ENCODE measurements around the gene EDN3. TPM values are rescaled to one million over a fixed set of nuclear protein-coding genes. Genes with fewer than 3 reads are reported as not detected.
"Not testable (repeated sequence)": the region's sequence is repeated elsewhere in the genome, so short reads cannot be mapped to it uniquely, and the experiment has no call there.

Gene EDN3
- total RNA-seq, 4 donors from 2014 or later: 0.40 to 9.7 (median 5.5) TPM

DNA sequence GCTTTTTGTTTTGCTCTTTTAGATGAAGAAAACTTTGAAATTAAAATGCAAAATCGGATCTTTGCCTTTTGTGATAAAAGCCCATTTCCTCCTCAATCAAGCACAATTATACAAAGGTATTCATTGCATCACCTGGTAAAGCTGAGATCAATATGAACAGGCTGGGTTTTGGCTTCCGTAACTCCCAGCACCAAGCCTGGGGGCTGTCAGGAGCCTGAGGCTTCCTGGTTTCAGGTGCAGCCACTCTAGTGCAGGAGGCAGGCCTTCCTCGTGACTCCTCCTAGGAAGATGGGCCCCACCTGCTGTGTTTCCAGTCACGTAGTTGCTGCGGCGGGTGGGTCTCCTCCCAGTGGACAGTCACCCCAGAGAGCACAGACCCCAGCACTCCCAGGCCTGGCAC, 54.0 kb downstream of the EDN3 start:
- Histone ChIP-seq H3K9me3 (no peaks in the 10 kb centered on the region), H3K27ac (no peak overlapping the region), H3K27me3 (peaks cover 33% of the 10 kb centered on the region), H3K4me3 (no peak overlapping the region), H3K4me1 (no peaks in the 10 kb centered on the region), H3K36me3 (no peaks in the 10 kb centered on the region)
- no peak for ATAC-seq
- WGBS, 2 donors (ENCODE audit: low coverage in 1 of 2): 85% methylated on average over 4 of the region's 6 CpGs; no CpG with 5 or more reads in 1 of the 2 donors
- TF ChIP-seq POLR2AphosphoS5 (IDR thresholded peaks at IDR 0.05) (no peak), POLR2A (IDR thresholded peaks at IDR 0.05) (no peak), EP300 (IDR thresholded peaks at IDR 0.05) (no peak)
- TF ChIP-seq, protein P1, sequence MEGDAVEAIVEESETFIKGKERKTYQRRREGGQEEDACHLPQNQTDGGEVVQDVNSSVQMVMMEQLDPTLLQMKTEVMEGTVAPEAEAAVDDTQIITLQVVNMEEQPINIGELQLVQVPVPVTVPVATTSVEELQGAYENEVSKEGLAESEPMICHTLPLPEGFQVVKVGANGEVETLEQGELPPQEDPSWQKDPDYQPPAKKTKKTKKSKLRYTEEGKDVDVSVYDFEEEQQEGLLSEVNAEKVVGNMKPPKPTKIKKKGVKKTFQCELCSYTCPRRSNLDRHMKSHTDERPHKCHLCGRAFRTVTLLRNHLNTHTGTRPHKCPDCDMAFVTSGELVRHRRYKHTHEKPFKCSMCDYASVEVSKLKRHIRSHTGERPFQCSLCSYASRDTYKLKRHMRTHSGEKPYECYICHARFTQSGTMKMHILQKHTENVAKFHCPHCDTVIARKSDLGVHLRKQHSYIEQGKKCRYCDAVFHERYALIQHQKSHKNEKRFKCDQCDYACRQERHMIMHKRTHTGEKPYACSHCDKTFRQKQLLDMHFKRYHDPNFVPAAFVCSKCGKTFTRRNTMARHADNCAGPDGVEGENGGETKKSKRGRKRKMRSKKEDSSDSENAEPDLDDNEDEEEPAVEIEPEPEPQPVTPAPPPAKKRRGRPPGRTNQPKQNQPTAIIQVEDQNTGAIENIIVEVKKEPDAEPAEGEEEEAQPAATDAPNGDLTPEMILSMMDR (IDR thresholded peaks at IDR 0.05): no peak

DNA sequence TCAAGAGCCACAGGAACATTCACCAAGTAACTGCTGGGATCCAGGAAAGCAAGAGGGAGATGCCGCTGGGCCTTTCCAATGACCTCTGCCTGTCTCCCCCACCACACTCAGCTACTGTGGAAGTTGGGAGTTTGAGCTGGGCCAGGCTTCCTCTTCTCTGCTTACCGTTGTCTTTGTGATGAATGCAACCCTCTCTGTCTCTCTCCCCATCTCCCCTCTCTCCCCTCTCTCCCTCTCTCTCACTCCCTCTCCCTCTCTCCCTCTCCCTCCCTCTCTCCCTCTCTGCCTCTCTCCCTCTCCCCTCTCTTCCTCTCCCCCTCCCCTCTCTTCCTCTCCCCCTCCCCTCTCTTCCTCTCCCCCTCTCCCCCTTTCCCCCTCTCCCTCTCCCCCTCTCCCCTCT, 54.8 kb downstream of the EDN3 start:
- WGBS, 2 donors (ENCODE audit: low coverage in 1 of 2): 25 to 54% methylated on average over 1 to 2 of the region's 2 CpGs
- H3K9me3 ChIP-seq: no peaks in the 10 kb centered on the region
- H3K4me3 ChIP-seq: no peak overlapping the region
- no peaks in the 10 kb centered on the region for H3K4me1 ChIP-seq
- H3K27me3 ChIP-seq: peaks cover 33% of the 10 kb centered on the region
- ATAC-seq: no peak
- H3K27ac ChIP-seq: no peak overlapping the region
- TF ChIP-seq POLR2AphosphoS5 (IDR thresholded peaks at IDR 0.05) (no peak), POLR2A (IDR thresholded peaks at IDR 0.05) (no peak)
- TF ChIP-seq, protein P1 (IDR thresholded peaks at IDR 0.05): no peak
- no peaks in the 10 kb centered on the region for H3K36me3 ChIP-seq

DNA sequence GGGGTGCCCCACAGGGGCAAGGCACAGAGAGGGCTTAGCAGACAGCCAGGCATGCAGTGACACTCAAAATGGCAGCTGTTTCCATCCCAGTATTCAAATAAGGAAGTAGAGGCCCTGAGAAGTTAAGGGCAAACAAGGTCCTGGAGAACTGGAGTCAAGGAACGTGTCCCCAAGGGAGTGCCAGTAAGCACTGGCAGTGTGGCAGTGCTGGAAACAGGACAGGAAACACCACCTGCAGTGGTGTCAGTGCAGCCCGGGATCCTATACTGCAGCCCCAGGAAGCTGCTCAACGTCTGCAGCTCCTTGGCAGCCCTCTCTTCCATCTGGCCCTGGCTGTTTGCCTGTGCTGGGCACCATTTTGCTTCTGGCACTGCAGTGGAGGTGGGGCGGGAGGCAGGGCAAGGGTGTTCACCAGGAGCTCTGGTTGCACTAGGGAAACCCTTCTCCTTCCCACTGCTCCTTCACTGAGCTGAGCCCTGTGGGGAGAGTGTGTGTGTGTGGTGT, 56.3 kb downstream of the EDN3 start:
- TF ChIP-seq EP300 (IDR thresholded peaks at IDR 0.05) (no peak), POLR2AphosphoS5 (IDR thresholded peaks at IDR 0.05) (no peak), POLR2A (IDR thresholded peaks at IDR 0.05) (no peak)
- TF ChIP-seq, protein P1 (IDR thresholded peaks at IDR 0.05): no peak
- Histone ChIP-seq H3K27ac (no peak overlapping the region), H3K4me1 (no peaks in the 10 kb centered on the region), H3K36me3 (no peaks in the 10 kb centered on the region), H3K9me3 (no peaks in the 10 kb centered on the region), H3K4me3 (no peak overlapping the region), H3K27me3 (peaks cover 45% of the 10 kb centered on the region)
- no peak for ATAC-seq
- WGBS, 2 donors (ENCODE audit: low coverage in 1 of 2): 71% methylated on average over 3 of the region's 4 CpGs; no CpG with 5 or more reads in 1 of the 2 donors

DNA sequence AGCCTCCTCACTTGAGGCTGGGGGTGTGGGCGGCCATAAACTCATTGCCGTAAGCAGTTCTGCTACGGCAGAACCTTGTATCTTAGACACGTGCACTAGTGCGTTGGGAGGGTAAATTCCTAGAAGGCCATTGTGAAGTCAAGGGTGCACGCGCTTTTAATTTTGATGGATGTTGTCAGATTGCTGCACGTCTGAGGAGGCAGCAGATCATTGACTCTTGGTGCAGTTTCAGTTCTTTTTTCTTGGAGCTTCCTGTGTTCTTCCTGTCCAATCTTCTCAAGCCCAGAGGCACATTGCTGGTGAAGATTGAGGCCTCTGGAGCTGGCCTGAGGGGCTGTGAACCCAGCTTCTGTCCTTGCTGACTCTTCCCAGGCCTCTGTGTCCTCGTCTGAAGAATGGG, 58.4 kb downstream of the EDN3 start:
- H3K4me1 ChIP-seq, H3K36me3 ChIP-seq, H3K27ac ChIP-seq, H3K4me3 ChIP-seq, ATAC-seq, H3K9me3 ChIP-seq: not testable (repeated sequence)
- peaks cover 65% of the 10 kb centered on the region for H3K27me3 ChIP-seq
- no CpG with 5 or more reads among the region's 9 CpGs for WGBS, 2 donors (ENCODE audit: low coverage in 1 of 2)

DNA sequence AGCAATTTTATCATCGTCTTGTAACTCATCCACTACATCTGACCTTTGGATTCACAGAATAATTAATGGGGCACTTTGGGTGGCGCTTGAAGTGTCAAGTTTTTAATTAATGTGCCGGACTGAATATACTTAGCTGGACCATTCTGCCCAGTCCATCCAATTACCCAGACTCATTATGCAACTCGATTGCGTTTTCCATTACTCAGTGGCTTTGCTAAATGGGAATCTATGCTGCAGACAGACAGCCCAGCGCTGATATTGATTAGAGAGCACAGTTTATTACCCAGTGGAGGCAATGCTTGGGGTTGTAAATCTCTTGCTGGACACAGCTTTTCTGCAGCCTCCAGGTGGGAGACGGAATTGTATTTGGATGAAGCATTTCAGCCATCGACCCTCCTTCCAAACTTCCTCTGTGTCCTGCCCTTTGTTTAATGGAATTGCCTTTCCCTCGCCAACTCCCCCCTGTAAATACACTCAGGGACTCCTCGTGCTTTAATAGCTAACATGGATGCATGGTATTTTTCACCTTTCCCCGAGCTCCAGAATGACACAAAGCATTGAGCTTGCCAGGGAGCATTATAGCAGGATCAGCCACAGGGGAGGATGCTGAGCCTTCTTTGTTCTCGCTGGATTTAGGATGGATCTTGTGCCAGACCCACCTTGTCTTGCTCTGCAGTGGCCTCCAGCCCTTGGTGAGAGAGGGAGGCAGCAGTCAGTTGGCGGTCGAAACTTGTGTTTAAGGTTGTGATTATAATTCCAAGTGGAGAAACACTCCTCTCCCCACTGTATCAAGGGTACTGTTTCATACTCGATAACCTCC, 59.7 kb downstream of the EDN3 start:
- Histone ChIP-seq H3K36me3 (no peaks in the 10 kb centered on the region), H3K27me3 (peaks cover 55% of the 10 kb centered on the region), H3K27ac (no peak overlapping the region), H3K4me1 (no peaks in the 10 kb centered on the region), H3K4me3 (no peak overlapping the region), H3K9me3 (no peaks in the 10 kb centered on the region)
- ATAC-seq: no peak
- 54 to 57% methylated on average over 2 to 14 of the region's 15 CpGs for WGBS, 2 donors (ENCODE audit: low coverage in 1 of 2)
- TF ChIP-seq EP300 (IDR thresholded peaks at IDR 0.05) (no peak), POLR2AphosphoS5 (IDR thresholded peaks at IDR 0.05) (no peak), POLR2A (IDR thresholded peaks at IDR 0.05) (no peak)
- TF ChIP-seq, protein P1 (IDR thresholded peaks at IDR 0.05): no peak

All from gastroesophageal sphincter (tissue), 4 donors.